LNCaP clone FGC (cell line): ENCODE data around the gene RAB20.

Source experiments
- DNase-seq: peaks from one replicate; pipeline ENCODE4 v3.0.0-alpha.2; 2011; ENCODE audit warnings: low read depth
- H3K4me3 ChIP-seq: 2 replicates; pipeline ENCODE4 v1.5.1; 2011; ENCODE audit warnings: mild to moderate bottlenecking, low read depth, low read length, control low read depth
- CTCF ChIP-seq: IDR thresholded peaks from 2 replicates; pipeline ENCODE4 v1.5.1; 2012; ENCODE audit warnings: mild to moderate bottlenecking; ENCODE audit not compliant: control insufficient read depth, insufficient read depth; ENCODE audit errors: extremely low read depth

RAB20 gene

GRCh38 chr13:110597041-110597689, 35.6 kb upstream of the RAB20 start:
- peak; percentile 41 for DNase-seq
- no peak for TF ChIP-seq CTCF
- H3K4me3 ChIP-seq: no peak overlapping the region

GRCh38 chr13:110593430-110594130, 32.1 kb upstream of the RAB20 start:
- no peak for DNase-seq
- peak; percentile 63 for TF ChIP-seq CTCF
- H3K4me3 ChIP-seq: no peak overlapping the region

GRCh38 chr13:110592665-110593064, 31.1 kb upstream of the RAB20 start:
- no peak overlapping the region for H3K4me3 ChIP-seq
- no peak for TF ChIP-seq CTCF
- DNase-seq: no peak

GRCh38 chr13:110590577-110590976, 29.1 kb upstream of the RAB20 start:
- H3K4me3 ChIP-seq: no peak overlapping the region
- TF ChIP-seq CTCF: no peak
- DNase-seq: no peak

GRCh38 chr13:110589793-110590390, 28.4 kb upstream of the RAB20 start:
- H3K4me3 ChIP-seq: no peak overlapping the region
- DNase-seq: no peak
- TF ChIP-seq CTCF: no peak

- DNase-seq: no peak
- no peak for TF ChIP-seq CTCF
- no peak overlapping the region for H3K4me3 ChIP-seq
Observed at GRCh38 chr13:110583178-110583865, 21.8 kb upstream of the RAB20 start.
